Testis (tissue), 2 donors: Measurements from ENCODE around the gene TMEM198.

Experiments used
- POLR2A ChIP-seq: fragments of 450-650 bp; IDR thresholded peaks from one replicate; pipeline ENCODE4 v1.6.1; 2017; ENCODE audit warnings: antibody characterized with exemption, mild to moderate bottlenecking, moderate library complexity
- TF ChIP-seq, protein P1 (sequence below), 3 experiments: fragments of 450-650 bp in 2 of 3; fragments of 200-600 bp in 1 of 3; sonication (generic) in 1 of 3; IDR thresholded peaks; one replicate each; pipeline ENCODE4 v1.5.1; 2016 to 2019; ENCODE audit warnings: antibody characterized with exemption in 3 of 3, mild to moderate bottlenecking in 2 of 3, moderate library complexity in 1 of 3

DNA sequence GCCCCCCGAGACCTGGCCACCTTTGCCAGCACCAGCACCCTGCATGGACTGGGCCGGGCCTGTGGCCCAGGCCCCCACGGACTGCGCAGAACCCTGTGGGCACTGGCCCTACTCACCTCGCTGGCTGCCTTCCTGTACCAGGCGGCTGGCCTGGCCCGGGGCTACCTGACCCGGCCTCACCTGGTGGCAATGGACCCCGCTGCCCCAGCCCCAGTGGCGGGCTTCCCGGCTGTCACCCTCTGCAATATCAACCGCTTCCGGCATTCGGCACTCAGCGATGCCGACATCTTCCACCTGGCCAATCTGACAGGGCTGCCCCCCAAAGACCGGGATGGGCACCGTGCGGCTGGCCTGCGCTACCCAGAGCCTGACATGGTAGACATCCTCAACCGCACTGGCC, 29.0 kb upstream of the TMEM198 start:
- no peak for TF ChIP-seq POLR2A
- TF ChIP-seq, protein P1, sequence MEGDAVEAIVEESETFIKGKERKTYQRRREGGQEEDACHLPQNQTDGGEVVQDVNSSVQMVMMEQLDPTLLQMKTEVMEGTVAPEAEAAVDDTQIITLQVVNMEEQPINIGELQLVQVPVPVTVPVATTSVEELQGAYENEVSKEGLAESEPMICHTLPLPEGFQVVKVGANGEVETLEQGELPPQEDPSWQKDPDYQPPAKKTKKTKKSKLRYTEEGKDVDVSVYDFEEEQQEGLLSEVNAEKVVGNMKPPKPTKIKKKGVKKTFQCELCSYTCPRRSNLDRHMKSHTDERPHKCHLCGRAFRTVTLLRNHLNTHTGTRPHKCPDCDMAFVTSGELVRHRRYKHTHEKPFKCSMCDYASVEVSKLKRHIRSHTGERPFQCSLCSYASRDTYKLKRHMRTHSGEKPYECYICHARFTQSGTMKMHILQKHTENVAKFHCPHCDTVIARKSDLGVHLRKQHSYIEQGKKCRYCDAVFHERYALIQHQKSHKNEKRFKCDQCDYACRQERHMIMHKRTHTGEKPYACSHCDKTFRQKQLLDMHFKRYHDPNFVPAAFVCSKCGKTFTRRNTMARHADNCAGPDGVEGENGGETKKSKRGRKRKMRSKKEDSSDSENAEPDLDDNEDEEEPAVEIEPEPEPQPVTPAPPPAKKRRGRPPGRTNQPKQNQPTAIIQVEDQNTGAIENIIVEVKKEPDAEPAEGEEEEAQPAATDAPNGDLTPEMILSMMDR (IDR thresholded peaks at IDR 0.05): no peak
